MCF 10A (cell line): ENCODE results near the gene PRPF8. TPM values are rescaled to one million over a fixed set of nuclear protein-coding genes. Genes with fewer than 3 reads are reported as not detected.
A peak's percentile ranks its signal among the peaks of the same experiment; 100 is the strongest.

Experiments
- BruUV-seq: library from RNA; stranded (reverse); fragments of 400-500 nt; replicated peaks from 2 replicates; lab custom pipeline; 2021; lab: Mats Ljungman, UMichigan
- CTCF ChIA-PET: fragments of 300-600 bp; sonication (Branson Sonifier 250); formaldehyde crosslinking; extraction: SDS; loops from one replicate; lab custom pipeline; 2021; ENCODE audit warnings: antibody characterized with exemption, inconsistent platforms; lab: Yijun Ruan, JAX
- POLR2A ChIA-PET: fragments of 300-600, 350-650 bp; sonication (Branson Sonifier 250); formaldehyde crosslinking; extraction: SDS; loops from one replicate; lab custom pipeline; 2020; ENCODE audit warnings: antibody characterized with exemption, inconsistent platforms; lab: Yijun Ruan, JAX
- DNase-seq: peaks from one replicate; pipeline ENCODE4 v3.0.0-alpha.2; 2018; ENCODE audit not compliant: unreplicated experiment
- H3K27ac Mint-ChIP-seq: one replicate; pipeline ENCODE4 v1.8.0; 2022; ENCODE audit warnings: mild to moderate bottlenecking, low read depth, mixed read lengths; ENCODE audit not compliant: unreplicated experiment
- H3K27me3 Mint-ChIP-seq: one replicate; pipeline ENCODE4 v1.8.0; 2022; ENCODE audit warnings: mixed read lengths; ENCODE audit not compliant: insufficient read depth, unreplicated experiment
- H3K36me3 Mint-ChIP-seq: one replicate; pipeline ENCODE4 v1.8.0; 2022; ENCODE audit warnings: mild to moderate bottlenecking, moderate library complexity, mixed read lengths; ENCODE audit not compliant: insufficient read depth, unreplicated experiment
- H3K4me1 Mint-ChIP-seq: one replicate; pipeline ENCODE4 v1.8.0; 2022; ENCODE audit warnings: mixed read lengths; ENCODE audit not compliant: insufficient read depth, unreplicated experiment
- H3K4me3 Mint-ChIP-seq: one replicate; pipeline ENCODE4 v1.8.0; 2022; ENCODE audit warnings: mild to moderate bottlenecking, moderate library complexity, mixed read lengths; ENCODE audit not compliant: unreplicated experiment
- H3K9me3 Mint-ChIP-seq: one replicate; pipeline ENCODE4 v1.8.0; 2022; ENCODE audit warnings: mixed read lengths; ENCODE audit not compliant: unreplicated experiment
- CTCF ChIP-seq: fragments of 200-600 bp; IDR thresholded peaks from one replicate; pipeline ENCODE4 v1.8.0; 2022; ENCODE audit warnings: antibody characterized with exemption, mild to moderate bottlenecking; ENCODE audit not compliant: unreplicated experiment
- intact Hi-C: fragments of 100-400 bp; cut with micrococcal nuclease; formaldehyde crosslinking; loops from 2 replicates; pipeline ENCODE4 v1.14.1; 2022
- total RNA-seq: library from RNA; stranded (reverse); gene quantifications from 2 replicates; pipeline ENCODE4 v1.2.3, GENCODE V29; 2022

The PRPF8 gene
- total RNA-seq, 1 experiment from 2014 or later, result 261 TPM

GRCh38 chr17:1714427-1714979 is 29.8 kb upstream of the PRPF8 start:
- TF ChIP-seq CTCF, result no peak
- intact Hi-C loops, result loop anchor here (1.0 to 10.0 kb wide), 2 partner anchors 30 to 140 kb away; partner anchors contain the start of gene PRPF8
- peaks cover 27% of the 10 kb centered on the region for H3K36me3 Mint-ChIP-seq
- H3K27ac Mint-ChIP-seq, result peak overlapping the region; percentile 59
- peak; percentile 97 for DNase-seq
- ChIA-PET CTCF (interaction anchor here (0.5 to 2.5 kb wide), 15 partner anchors 8 to 750 kb away, joined by 3 to 15 read pairs (median 3); partner anchors contain the start of gene RILP), POLR2A (interaction anchor here (0.5 to 5.6 kb wide), 21 partner anchors 10 to 311 kb away, joined by 3 to 112 read pairs (median 5); partner anchors contain the start of genes PRPF8, RILP, RPA1 and RTN4RL1)
- no peaks in the 10 kb centered on the region for H3K27me3 Mint-ChIP-seq
- peak overlapping the region; percentile 87 for H3K4me3 Mint-ChIP-seq
- no TSS peak for BruUV-seq
- peaks cover 26% of the 10 kb centered on the region for H3K4me1 Mint-ChIP-seq
- H3K9me3 Mint-ChIP-seq, result no peaks in the 10 kb centered on the region

- H3K4me1 Mint-ChIP-seq, result peaks cover 26% of the 10 kb centered on the region
- peak; percentile 65 for DNase-seq
- TF ChIP-seq CTCF, result peak; percentile 26
- H3K9me3 Mint-ChIP-seq, result no peaks in the 10 kb centered on the region
- no TSS peak for BruUV-seq
- no peak overlapping the region for H3K27ac Mint-ChIP-seq
- ChIA-PET CTCF (interaction anchor here (0.6 to 2.5 kb wide), 18 partner anchors 8 to 211 kb away, joined by 3 to 15 read pairs (median 4); partner anchors contain the start of gene RILP), POLR2A (interaction anchor here (0.5 to 5.6 kb wide), 16 partner anchors 11 to 312 kb away, joined by 3 to 112 read pairs (median 8); partner anchors contain the start of genes PRPF8, RILP, RPA1 and RTN4RL1)
- H3K36me3 Mint-ChIP-seq, result peaks cover 27% of the 10 kb centered on the region
- no peaks in the 10 kb centered on the region for H3K27me3 Mint-ChIP-seq
- intact Hi-C loops, result loop anchor here (1.0 to 10.0 kb wide), 2 partner anchors 30 to 139 kb away; partner anchors contain the start of gene PRPF8
- H3K4me3 Mint-ChIP-seq, result peak overlapping the region; percentile 87
Measured at GRCh38 chr17:1713878-1714426, 29.3 kb upstream of the PRPF8 start.

- no peak for DNase-seq
- intact Hi-C loops, result loop anchor here (10.0 kb wide), 1 partner anchor 139 kb away; no protein-coding TSS in a partner anchor
- Mint-ChIP-seq H3K9me3 (no peaks in the 10 kb centered on the region), H3K4me3 (peak overlapping the region; percentile 87), H3K4me1 (peaks cover 23% of the 10 kb centered on the region), H3K27ac (no peak overlapping the region), H3K27me3 (no peaks in the 10 kb centered on the region), H3K36me3 (peaks cover 27% of the 10 kb centered on the region)
- POLR2A ChIA-PET, result interaction anchor here (0.7 to 5.6 kb wide), 12 partner anchors 19 to 312 kb away, joined by 3 to 112 read pairs (median 10); partner anchors contain the start of genes PRPF8, RPA1, RTN4RL1 and SMYD4
- CTCF ChIA-PET, result interaction anchor here (0.6 to 2.5 kb wide), 19 partner anchors 9 to 212 kb away, joined by 3 to 15 read pairs (median 4); partner anchors contain the start of gene RILP
- BruUV-seq, result TSS peak; percentile 29
- no peak for TF ChIP-seq CTCF
Measured at GRCh38 chr17:1713160-1713877, 28.7 kb upstream of the PRPF8 start.
